Osteoblast (primary cell): ENCODE measurements around the gene MARVELD3. TPM values are rescaled to one million over a fixed set of nuclear protein-coding genes. Genes with fewer than 3 reads are reported as not detected.

Experiments used
- DNase-seq: peaks from one replicate; pipeline ENCODE4 v3.0.0; 2011; ENCODE audit warnings: low spot score, mixed read lengths; ENCODE audit not compliant: insufficient read length; ENCODE audit errors: missing footprints
- H2AFZ ChIP-seq: 2 replicates; pipeline ENCODE4 v1.6.0; 2011; ENCODE audit warnings: mild to moderate bottlenecking, low read length
- H3K27ac ChIP-seq: 2 replicates; pipeline ENCODE4 v1.5.1; 2011; ENCODE audit warnings: mild to moderate bottlenecking, low read depth, low read length, moderate library complexity
- H3K27me3 ChIP-seq: 2 replicates; pipeline ENCODE4 v1.6.0; 2012; ENCODE audit warnings: mild to moderate bottlenecking, control low read depth, inconsistent platforms, low read length, moderate library complexity; ENCODE audit not compliant: insufficient read depth
- H3K36me3 ChIP-seq: 2 replicates; pipeline ENCODE4 v1.5.1; 2011; ENCODE audit warnings: mild to moderate bottlenecking, low read length, control low read depth, moderate library complexity; ENCODE audit not compliant: insufficient read depth
- H3K4me1 ChIP-seq: 2 replicates; pipeline ENCODE4 v1.5.1; 2011; ENCODE audit warnings: mild to moderate bottlenecking, low read length, control low read depth, moderate library complexity; ENCODE audit not compliant: insufficient read depth
- H3K4me2 ChIP-seq: 2 replicates; pipeline ENCODE4 v1.6.0; 2011; ENCODE audit warnings: mild to moderate bottlenecking, low read length; ENCODE audit not compliant: insufficient read depth
- H3K4me3 ChIP-seq: fragments of 200-600 bp; sonication (generic); 3 replicates; pipeline ENCODE4 v1.5.1; 2012; ENCODE audit warnings: mild to moderate bottlenecking, low read length, inconsistent platforms; ENCODE audit not compliant: insufficient read depth
- H3K79me2 ChIP-seq: 2 replicates; pipeline ENCODE4 v1.6.0; 2012; ENCODE audit warnings: mild to moderate bottlenecking, low read length, control low read depth, inconsistent platforms; ENCODE audit not compliant: insufficient read depth
- H3K9me3 ChIP-seq: 2 replicates; pipeline ENCODE4 v1.5.1; 2011; ENCODE audit warnings: low read depth, low read length, control low read depth
- H4K20me1 ChIP-seq: 2 replicates; pipeline ENCODE4 v1.6.0; 2012; ENCODE audit warnings: mild to moderate bottlenecking, low read length, control low read depth; ENCODE audit not compliant: insufficient read depth
- CTCF ChIP-seq: IDR thresholded peaks from 2 replicates; pipeline ENCODE4 v1.5.1; 2011; ENCODE audit warnings: mild to moderate bottlenecking, low read depth, low read length, moderate library complexity; ENCODE audit errors: extremely low read depth
- total RNA-seq: library from RNA; depleted of rRNA; stranded (reverse); fragments of >200 nt; gene quantifications from 2 replicates; pipeline ENCODE4 v1.2.3, GENCODE V29; 2012

Gene MARVELD3
- total RNA-seq, 1 donor = 0.36 TPM

GRCh38 chr16:71648921-71649320 is 22.9 kb downstream of the MARVELD3 start:
- Histone ChIP-seq H3K36me3 (peaks cover 33% of the 10 kb centered on the region), H4K20me1 (peaks cover 4% of the 10 kb centered on the region), H3K79me2 (no peaks in the 10 kb centered on the region), H3K9me3 (no peaks in the 10 kb centered on the region), H3K27me3 (no peaks in the 10 kb centered on the region), H3K27ac (no peak overlapping the region), H3K4me3 (no peak overlapping the region), H3K4me2 (no peak overlapping the region), H2AFZ (no peak overlapping the region), H3K4me1 (no peaks in the 10 kb centered on the region)
- no peak for DNase-seq
- peak; percentile 50 for TF ChIP-seq CTCF

- H3K27ac ChIP-seq = no peak overlapping the region
- no peak overlapping the region for H2AFZ ChIP-seq
- no peaks in the 10 kb centered on the region for H3K79me2 ChIP-seq
- H3K9me3 ChIP-seq = no peaks in the 10 kb centered on the region
- H4K20me1 ChIP-seq = peaks cover 4% of the 10 kb centered on the region
- no peak for TF ChIP-seq CTCF
- H3K4me2 ChIP-seq = no peak overlapping the region
- no peaks in the 10 kb centered on the region for H3K27me3 ChIP-seq
- DNase-seq = no peak
- no peak overlapping the region for H3K4me3 ChIP-seq
- peaks cover 40% of the 10 kb centered on the region for H3K36me3 ChIP-seq
- H3K4me1 ChIP-seq = no peaks in the 10 kb centered on the region
Measured at GRCh38 chr16:71649704-71650103, 23.7 kb downstream of the MARVELD3 start.

GRCh38 chr16:71658771-71659170 is 32.8 kb downstream of the MARVELD3 start:
- H3K4me2 ChIP-seq = no peak overlapping the region
- DNase-seq = no peak
- no peaks in the 10 kb centered on the region for H3K27me3 ChIP-seq
- H3K4me1 ChIP-seq = no peaks in the 10 kb centered on the region
- H2AFZ ChIP-seq = no peak overlapping the region
- no peaks in the 10 kb centered on the region for H4K20me1 ChIP-seq
- peaks cover 46% of the 10 kb centered on the region for H3K36me3 ChIP-seq
- H3K27ac ChIP-seq = no peak overlapping the region
- no peak overlapping the region for H3K4me3 ChIP-seq
- TF ChIP-seq CTCF = no peak
- H3K79me2 ChIP-seq = no peaks in the 10 kb centered on the region
- H3K9me3 ChIP-seq = no peaks in the 10 kb centered on the region

- no peak overlapping the region for H2AFZ ChIP-seq
- no peak overlapping the region for H3K27ac ChIP-seq
- H3K36me3 ChIP-seq = peaks cover 44% of the 10 kb centered on the region
- no peaks in the 10 kb centered on the region for H3K4me1 ChIP-seq
- H4K20me1 ChIP-seq = no peaks in the 10 kb centered on the region
- no peak overlapping the region for H3K4me2 ChIP-seq
- no peak overlapping the region for H3K4me3 ChIP-seq
- no peaks in the 10 kb centered on the region for H3K79me2 ChIP-seq
- TF ChIP-seq CTCF = no peak
- H3K27me3 ChIP-seq = no peaks in the 10 kb centered on the region
- no peaks in the 10 kb centered on the region for H3K9me3 ChIP-seq
- no peak for DNase-seq
Measured at GRCh38 chr16:71659471-71659870, 33.5 kb downstream of the MARVELD3 start.
